ENCODE results near the gene CSF3R.
"Not testable (repeated sequence)": the region's sequence is repeated elsewhere in the genome, so short reads cannot be mapped to it uniquely, and the experiment has no call there.

CSF3R gene

GRCh38 chr1:36506276-36506920, 23.7 kb upstream of the CSF3R start:
- in situ Hi-C loops (cut with MboI; ENCODE audit: low sequenced_read_pairs, unreplicated experiment) = no loop called here
- TF ChIP-seq, protein P1, sequence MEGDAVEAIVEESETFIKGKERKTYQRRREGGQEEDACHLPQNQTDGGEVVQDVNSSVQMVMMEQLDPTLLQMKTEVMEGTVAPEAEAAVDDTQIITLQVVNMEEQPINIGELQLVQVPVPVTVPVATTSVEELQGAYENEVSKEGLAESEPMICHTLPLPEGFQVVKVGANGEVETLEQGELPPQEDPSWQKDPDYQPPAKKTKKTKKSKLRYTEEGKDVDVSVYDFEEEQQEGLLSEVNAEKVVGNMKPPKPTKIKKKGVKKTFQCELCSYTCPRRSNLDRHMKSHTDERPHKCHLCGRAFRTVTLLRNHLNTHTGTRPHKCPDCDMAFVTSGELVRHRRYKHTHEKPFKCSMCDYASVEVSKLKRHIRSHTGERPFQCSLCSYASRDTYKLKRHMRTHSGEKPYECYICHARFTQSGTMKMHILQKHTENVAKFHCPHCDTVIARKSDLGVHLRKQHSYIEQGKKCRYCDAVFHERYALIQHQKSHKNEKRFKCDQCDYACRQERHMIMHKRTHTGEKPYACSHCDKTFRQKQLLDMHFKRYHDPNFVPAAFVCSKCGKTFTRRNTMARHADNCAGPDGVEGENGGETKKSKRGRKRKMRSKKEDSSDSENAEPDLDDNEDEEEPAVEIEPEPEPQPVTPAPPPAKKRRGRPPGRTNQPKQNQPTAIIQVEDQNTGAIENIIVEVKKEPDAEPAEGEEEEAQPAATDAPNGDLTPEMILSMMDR (IDR thresholded peaks at IDR 0.05; ENCODE audit: borderline replicate concordance, control extremely low read depth, extremely low read depth, insufficient read depth, missing control alignments) = no peak
- DNase-seq (ENCODE audit: low spot score) = no peak

GRCh38 chr1:36503733-36504132, 21.0 kb upstream of the CSF3R start:
- TF ChIP-seq, protein P1 (IDR thresholded peaks at IDR 0.05; ENCODE audit: borderline replicate concordance, control extremely low read depth, extremely low read depth, insufficient read depth, missing control alignments) = no peak
- in situ Hi-C loops (cut with MboI; ENCODE audit: low sequenced_read_pairs, unreplicated experiment) = no loop called here
- DNase-seq (ENCODE audit: low spot score) = no peak

DNA sequence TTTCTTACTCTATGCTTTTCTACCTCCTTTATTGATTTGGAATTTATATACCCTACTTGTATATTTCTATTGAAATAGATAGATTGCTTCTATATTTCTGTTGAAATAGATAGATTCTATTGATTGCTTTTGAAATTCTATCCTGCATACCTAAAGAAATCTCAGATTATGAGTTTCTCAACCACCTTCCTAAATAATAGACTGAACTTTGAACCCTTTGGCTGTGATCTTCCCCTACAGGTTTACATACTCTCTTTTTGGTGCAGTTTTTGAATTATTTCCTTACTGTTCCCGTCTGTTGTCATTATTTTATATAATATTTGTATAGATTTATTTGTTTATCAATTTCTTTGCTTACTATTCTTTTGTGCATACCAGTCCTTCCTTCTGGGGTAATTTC, 20.4 kb upstream of the CSF3R start:
- TF ChIP-seq, protein P1 (IDR thresholded peaks at IDR 0.05; ENCODE audit: borderline replicate concordance, control extremely low read depth, extremely low read depth, insufficient read depth, missing control alignments) = no peak
- in situ Hi-C loops (cut with MboI; ENCODE audit: low sequenced_read_pairs, unreplicated experiment) = no loop called here

DNA sequence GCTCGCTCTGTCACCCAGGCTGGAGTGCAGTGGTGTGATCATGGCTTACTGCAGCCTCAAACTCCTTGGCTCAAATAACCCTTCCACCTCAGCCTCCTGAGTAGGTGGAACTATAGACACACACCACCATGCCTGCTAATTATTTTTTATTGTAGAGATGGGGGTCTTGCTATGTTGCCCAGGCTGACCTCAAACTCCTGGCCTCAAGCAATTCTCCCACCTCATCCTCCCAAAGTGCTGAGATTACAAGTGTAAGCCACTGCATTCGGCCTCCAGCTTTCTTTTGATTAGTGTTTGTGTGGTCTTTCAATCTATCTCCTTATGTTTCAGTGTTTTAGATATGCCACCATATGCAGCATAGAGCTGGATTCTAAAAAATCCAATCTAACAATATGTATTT, 19.9 kb upstream of the CSF3R start:
- TF ChIP-seq, protein P1 (IDR thresholded peaks at IDR 0.05; ENCODE audit: borderline replicate concordance, control extremely low read depth, extremely low read depth, insufficient read depth, missing control alignments) = no peak
- in situ Hi-C loops (cut with MboI; ENCODE audit: low sequenced_read_pairs, unreplicated experiment) = no loop called here
- DNase-seq (ENCODE audit: low spot score) = no peak

More for the DNA sequence above, 20.4 kb upstream of the CSF3R start:
- no peak for DNase-seq (ENCODE audit: low spot score)

DNA sequence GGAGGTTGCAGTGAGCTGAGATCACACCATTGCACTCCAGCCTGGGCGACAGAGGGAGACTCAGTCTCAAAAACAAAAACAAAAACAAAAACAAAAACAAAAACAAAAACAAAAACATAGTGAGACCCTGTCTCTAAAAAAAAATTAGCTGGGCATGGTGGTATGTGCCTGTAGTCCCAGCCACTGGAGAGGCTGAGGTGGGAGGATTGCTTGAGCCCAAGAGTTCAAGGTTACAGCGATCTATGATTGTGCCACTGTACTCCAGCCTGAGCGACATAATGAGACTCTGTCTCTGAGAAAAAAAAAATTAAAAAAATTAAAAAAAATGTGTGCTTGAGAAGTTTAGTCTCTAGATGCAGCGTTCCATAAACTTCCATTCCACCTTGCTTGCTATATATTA, 19.2 kb upstream of the CSF3R start:
- in situ Hi-C loops (cut with MboI; ENCODE audit: low sequenced_read_pairs, unreplicated experiment); DNase-seq (ENCODE audit: low spot score): not testable (repeated sequence)

DNA sequence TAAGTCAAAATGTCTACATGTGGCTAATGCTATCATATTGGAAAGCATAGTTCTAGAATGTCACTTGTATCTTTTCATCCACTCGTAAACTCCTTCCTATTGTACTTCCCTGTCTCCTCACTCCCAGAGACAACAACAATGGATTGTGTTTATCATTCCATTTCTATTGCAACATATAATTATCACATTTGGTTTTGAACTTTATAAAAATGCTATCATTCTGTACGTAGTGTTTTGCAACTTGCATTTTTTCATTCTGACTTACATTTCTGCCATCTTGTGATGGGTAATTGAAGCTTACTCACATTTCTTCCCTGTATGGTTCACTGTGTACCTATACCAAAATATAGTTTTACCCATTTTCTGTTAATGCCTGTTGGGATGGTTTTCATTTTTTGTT, 14.5 kb upstream of the CSF3R start:
- in situ Hi-C loops (cut with MboI; ENCODE audit: low sequenced_read_pairs, unreplicated experiment) = no loop called here
- TF ChIP-seq, protein P1 (IDR thresholded peaks at IDR 0.05; ENCODE audit: borderline replicate concordance, control extremely low read depth, extremely low read depth, insufficient read depth, missing control alignments) = no peak
- no peak for DNase-seq (ENCODE audit: low spot score)

DNA sequence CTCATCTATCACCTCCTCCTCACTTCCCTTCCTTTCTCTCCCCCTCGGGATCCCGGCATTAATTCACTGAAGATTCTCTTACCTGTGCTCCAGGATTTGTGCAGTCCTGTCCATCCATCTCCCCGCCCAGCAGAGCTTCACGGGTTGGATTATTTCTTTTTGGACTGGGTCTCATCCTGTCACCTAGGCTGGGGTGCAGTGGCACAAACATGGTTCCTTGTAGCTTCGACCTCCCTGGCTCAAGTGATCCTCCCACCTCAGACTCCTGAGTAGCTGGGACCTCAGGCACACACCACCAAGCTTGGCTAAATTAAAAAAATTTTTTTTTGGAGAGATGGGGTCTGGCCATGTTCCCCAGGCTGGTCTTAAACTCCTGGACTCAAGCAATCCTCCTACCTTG, 12.3 kb upstream of the CSF3R start:
- in situ Hi-C loops (cut with MboI; ENCODE audit: low sequenced_read_pairs, unreplicated experiment) = no loop called here
- no peak for DNase-seq (ENCODE audit: low spot score)
- TF ChIP-seq, protein P1 (IDR thresholded peaks at IDR 0.05; ENCODE audit: borderline replicate concordance, control extremely low read depth, extremely low read depth, insufficient read depth, missing control alignments) = no peak

Data from GM13976 (cell line).